ENCODE measurements around the gene PHLPP1.

DNA sequence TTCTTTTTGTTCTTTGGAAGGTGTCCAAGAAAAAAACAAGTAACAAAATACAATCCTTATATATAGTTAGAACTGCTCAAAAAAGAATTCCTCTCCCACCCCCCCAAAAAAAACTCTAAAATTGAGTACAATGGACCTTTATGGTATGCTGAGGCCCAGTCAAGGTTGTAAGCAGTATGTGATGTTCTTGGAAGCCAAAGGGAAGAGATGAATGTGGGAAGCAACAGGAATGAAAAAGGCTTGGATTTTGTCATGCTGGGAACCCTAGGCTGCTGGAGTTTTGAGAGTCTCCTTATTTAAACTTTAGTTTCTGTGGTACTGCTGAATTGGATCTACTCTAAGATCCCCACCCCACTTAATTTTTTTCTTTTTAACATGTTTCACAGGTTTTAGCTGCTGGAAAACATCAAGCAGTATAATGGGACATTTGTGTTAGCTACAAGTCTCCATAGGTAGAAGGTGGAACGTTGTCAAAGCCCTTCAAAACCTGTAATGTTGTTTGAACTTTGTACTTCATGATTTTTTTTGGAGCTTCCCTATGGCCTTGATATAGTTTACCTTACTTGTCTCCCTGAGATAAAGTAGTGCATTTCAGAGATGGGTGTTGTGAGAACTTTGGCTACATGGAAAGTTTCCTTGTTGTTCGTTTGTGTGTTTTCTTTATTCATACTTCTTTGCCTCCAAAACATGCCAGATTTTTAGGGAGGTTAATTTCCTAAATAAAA, 57.7 kb downstream of the PHLPP1 start:
- TF ChIP-seq, protein P1, sequence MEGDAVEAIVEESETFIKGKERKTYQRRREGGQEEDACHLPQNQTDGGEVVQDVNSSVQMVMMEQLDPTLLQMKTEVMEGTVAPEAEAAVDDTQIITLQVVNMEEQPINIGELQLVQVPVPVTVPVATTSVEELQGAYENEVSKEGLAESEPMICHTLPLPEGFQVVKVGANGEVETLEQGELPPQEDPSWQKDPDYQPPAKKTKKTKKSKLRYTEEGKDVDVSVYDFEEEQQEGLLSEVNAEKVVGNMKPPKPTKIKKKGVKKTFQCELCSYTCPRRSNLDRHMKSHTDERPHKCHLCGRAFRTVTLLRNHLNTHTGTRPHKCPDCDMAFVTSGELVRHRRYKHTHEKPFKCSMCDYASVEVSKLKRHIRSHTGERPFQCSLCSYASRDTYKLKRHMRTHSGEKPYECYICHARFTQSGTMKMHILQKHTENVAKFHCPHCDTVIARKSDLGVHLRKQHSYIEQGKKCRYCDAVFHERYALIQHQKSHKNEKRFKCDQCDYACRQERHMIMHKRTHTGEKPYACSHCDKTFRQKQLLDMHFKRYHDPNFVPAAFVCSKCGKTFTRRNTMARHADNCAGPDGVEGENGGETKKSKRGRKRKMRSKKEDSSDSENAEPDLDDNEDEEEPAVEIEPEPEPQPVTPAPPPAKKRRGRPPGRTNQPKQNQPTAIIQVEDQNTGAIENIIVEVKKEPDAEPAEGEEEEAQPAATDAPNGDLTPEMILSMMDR (IDR thresholded peaks at IDR 0.05), result no peak
- no peak for TF ChIP-seq POLR2AphosphoS5 (IDR thresholded peaks at IDR 0.05)
